Activated naive CD8-positive, alpha-beta T cell treated with anti-CD3 and anti-CD28 coated beads, Interleukin-2, amount 10 ng/mL, durations not matched to agents 7 days and 5 days (primary cell): Measurements from ENCODE around the gene ACP4. TPM values are rescaled to one million over a fixed set of nuclear protein-coding genes. Genes with fewer than 3 reads are reported as not detected.
"Not testable (repeated sequence)": the region's sequence is repeated elsewhere in the genome, so short reads cannot be mapped to it uniquely, and the experiment has no call there.

Source experiments
- ATAC-seq: fragments of 150-1000 bp; cut with Tn5 transposase; one replicate; pipeline ENCODE4 v1.10.0; 2021; ENCODE audit warnings: low read depth, moderate library complexity
- POLR2A ChIA-PET: fragments of 350-600 bp; sonication (Branson Sonifier 250); formaldehyde crosslinking; loops from one replicate; lab custom pipeline; 2021; ENCODE audit warnings: antibody characterized with exemption; lab: Charles Lee
- DNase-seq: peaks from one replicate; pipeline ENCODE4 v3.0.0; 2021
- H3K27ac Mint-ChIP-seq: one replicate; pipeline ENCODE4 v1.8.0; 2022; ENCODE audit warnings: mild to moderate bottlenecking, mixed read lengths
- H3K27me3 Mint-ChIP-seq: one replicate; pipeline ENCODE4 v1.8.0; 2022; ENCODE audit warnings: mild to moderate bottlenecking, moderate library complexity, mixed read lengths
- H3K36me3 Mint-ChIP-seq: one replicate; pipeline ENCODE4 v1.8.0; 2021; ENCODE audit warnings: mild to moderate bottlenecking, mixed read lengths
- H3K4me1 Mint-ChIP-seq: one replicate; pipeline ENCODE4 v1.8.0; 2021; ENCODE audit warnings: mixed read lengths
- H3K4me3 Mint-ChIP-seq: one replicate; pipeline ENCODE4 v1.8.0; 2022; ENCODE audit warnings: mild to moderate bottlenecking, moderate library complexity, mixed read lengths
- H3K9me3 Mint-ChIP-seq: one replicate; pipeline ENCODE4 v1.8.0; 2021; ENCODE audit warnings: mixed read lengths
- total RNA-seq, 2 experiments: library from RNA; stranded (reverse); gene quantifications; one replicate each; pipeline ENCODE4 v1.2.3, GENCODE V29; 2021

Gene ACP4
- total RNA-seq, 2 experiments from 2014 or later: not detected

DNA sequence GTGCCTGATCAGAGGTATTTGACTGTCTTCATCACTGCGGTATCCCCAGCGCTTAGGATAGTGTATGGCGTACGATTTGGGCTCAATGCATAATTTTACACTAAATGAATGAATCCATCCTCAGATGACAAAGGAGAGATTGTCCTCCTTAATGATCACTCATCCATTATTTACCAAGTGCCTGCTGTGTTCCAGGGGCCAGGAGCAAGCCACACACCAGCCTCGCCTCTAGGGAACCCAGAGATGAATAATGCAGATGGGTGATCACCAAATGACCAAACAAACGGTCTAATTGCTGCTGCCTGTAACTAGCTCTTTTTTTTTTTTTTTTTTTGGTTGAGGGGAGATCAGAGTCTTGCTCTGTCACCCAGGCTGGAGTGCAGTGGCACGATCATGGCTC is 25.8 kb upstream of the ACP4 start:
- DNase-seq: no peak
- H3K27ac Mint-ChIP-seq: no peak overlapping the region
- H3K4me1 Mint-ChIP-seq: no peaks in the 10 kb centered on the region
- H3K4me3 Mint-ChIP-seq: no peak overlapping the region
- peaks cover 3% of the 10 kb centered on the region for H3K9me3 Mint-ChIP-seq
- POLR2A ChIA-PET: interaction anchor here (0.7 kb wide), 1 partner anchor 1179 kb away, joined by 3 read pairs; no protein-coding TSS in a partner anchor
- H3K36me3 Mint-ChIP-seq: no peaks in the 10 kb centered on the region
- ATAC-seq: no peak
- peaks cover 11% of the 10 kb centered on the region for H3K27me3 Mint-ChIP-seq

GRCh38 chr19:50766746-50767145 is 23.5 kb upstream of the ACP4 start:
- H3K27me3 Mint-ChIP-seq: peaks cover 16% of the 10 kb centered on the region
- H3K9me3 Mint-ChIP-seq, DNase-seq, H3K27ac Mint-ChIP-seq, H3K36me3 Mint-ChIP-seq, H3K4me1 Mint-ChIP-seq, POLR2A ChIA-PET, H3K4me3 Mint-ChIP-seq, ATAC-seq: not testable (repeated sequence)

- POLR2A ChIA-PET, H3K4me1 Mint-ChIP-seq, ATAC-seq, H3K36me3 Mint-ChIP-seq, H3K4me3 Mint-ChIP-seq, DNase-seq, H3K27ac Mint-ChIP-seq, H3K9me3 Mint-ChIP-seq: not testable (repeated sequence)
- peaks cover 16% of the 10 kb centered on the region for H3K27me3 Mint-ChIP-seq
Measured at GRCh38 chr19:50767263-50767662, 23.0 kb upstream of the ACP4 start.

- POLR2A ChIA-PET: no interaction called here
- Mint-ChIP-seq H3K27ac (no peak overlapping the region), H3K4me3 (no peak overlapping the region), H3K9me3 (no peaks in the 10 kb centered on the region), H3K27me3 (peaks cover 16% of the 10 kb centered on the region), H3K4me1 (no peaks in the 10 kb centered on the region), H3K36me3 (no peaks in the 10 kb centered on the region)
- DNase-seq (no peak), ATAC-seq (no peak)
Measured at GRCh38 chr19:50768277-50768676, 21.9 kb upstream of the ACP4 start.

GRCh38 chr19:50770164-50770563 is 20.1 kb upstream of the ACP4 start, which contains the start of gene GPR32:
Gene GPR32, plus strand, starts transcription at chr19:50770464. Its CDS starts 137 bp downstream, at chr19:50770601.
- H3K36me3 Mint-ChIP-seq, H3K9me3 Mint-ChIP-seq, H3K4me1 Mint-ChIP-seq, ATAC-seq, POLR2A ChIA-PET, H3K4me3 Mint-ChIP-seq, DNase-seq, H3K27ac Mint-ChIP-seq: not testable (repeated sequence)
- H3K27me3 Mint-ChIP-seq: peaks cover 19% of the 10 kb centered on the region

DNA sequence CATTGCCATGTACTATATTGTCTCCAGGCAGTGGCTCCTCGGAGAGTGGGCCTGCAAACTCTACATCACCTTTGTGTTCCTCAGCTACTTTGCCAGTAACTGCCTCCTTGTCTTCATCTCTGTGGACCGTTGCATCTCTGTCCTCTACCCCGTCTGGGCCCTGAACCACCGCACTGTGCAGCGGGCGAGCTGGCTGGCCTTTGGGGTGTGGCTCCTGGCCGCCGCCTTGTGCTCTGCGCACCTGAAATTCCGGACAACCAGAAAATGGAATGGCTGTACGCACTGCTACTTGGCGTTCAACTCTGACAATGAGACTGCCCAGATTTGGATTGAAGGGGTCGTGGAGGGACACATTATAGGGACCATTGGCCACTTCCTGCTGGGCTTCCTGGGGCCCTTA is 19.3 kb upstream of the ACP4 start:
- H3K4me1 Mint-ChIP-seq: no peaks in the 10 kb centered on the region
- ATAC-seq: no peak
- no peak for DNase-seq
- POLR2A ChIA-PET: no interaction called here
- peaks cover 25% of the 10 kb centered on the region for H3K27me3 Mint-ChIP-seq
- no peaks in the 10 kb centered on the region for H3K9me3 Mint-ChIP-seq
- H3K4me3 Mint-ChIP-seq: no peak overlapping the region
- H3K27ac Mint-ChIP-seq: no peak overlapping the region
- no peaks in the 10 kb centered on the region for H3K36me3 Mint-ChIP-seq

DNA sequence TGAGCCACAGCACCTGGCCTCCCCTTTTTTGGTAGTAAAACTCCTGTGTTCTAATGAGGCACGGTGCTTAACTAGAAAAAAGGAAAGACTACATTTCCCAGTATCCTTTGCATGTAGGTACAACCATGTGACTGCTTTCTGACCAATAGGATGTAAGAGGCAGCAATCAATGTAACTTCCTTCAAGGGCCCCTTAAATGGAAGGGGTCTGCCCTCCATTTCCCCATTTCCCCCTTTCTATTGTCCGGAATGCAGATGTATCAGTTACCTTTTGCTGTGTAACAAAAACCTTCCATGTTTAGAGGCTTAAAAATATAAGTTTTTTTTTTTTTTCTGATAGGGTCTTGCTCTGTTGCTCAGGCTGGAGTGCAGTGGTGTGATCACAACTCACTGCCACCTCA is 17.7 kb upstream of the ACP4 start:
- Mint-ChIP-seq H3K27ac (no peak overlapping the region), H3K9me3 (no peaks in the 10 kb centered on the region), H3K27me3 (peaks cover 33% of the 10 kb centered on the region), H3K36me3 (no peaks in the 10 kb centered on the region), H3K4me3 (no peak overlapping the region), H3K4me1 (no peaks in the 10 kb centered on the region)
- ATAC-seq: no peak
- DNase-seq: no peak
- POLR2A ChIA-PET: no interaction called here

DNA sequence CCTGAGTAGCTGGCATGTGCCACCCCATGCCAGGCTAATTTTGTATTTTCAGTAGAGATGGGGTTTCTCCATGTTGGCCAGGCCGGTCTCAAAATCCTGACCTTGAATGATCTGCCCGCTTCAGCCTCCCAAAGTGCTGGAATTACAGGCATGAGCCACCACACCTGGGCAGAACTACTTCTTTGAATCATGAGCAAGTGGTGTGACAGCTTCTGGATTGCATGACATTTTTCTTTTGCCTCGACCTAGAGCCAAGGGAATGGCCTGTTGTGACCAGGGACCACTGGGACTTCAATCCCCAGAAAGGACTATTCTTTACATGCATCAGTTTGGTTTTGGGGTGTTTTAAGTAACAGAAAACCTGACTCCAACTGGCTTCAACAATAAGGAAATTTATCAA is 17.3 kb upstream of the ACP4 start:
- H3K9me3 Mint-ChIP-seq, H3K4me3 Mint-ChIP-seq, ATAC-seq, POLR2A ChIA-PET, H3K27ac Mint-ChIP-seq, H3K4me1 Mint-ChIP-seq, DNase-seq, H3K36me3 Mint-ChIP-seq: not testable (repeated sequence)
- peaks cover 36% of the 10 kb centered on the region for H3K27me3 Mint-ChIP-seq

- H3K4me1 Mint-ChIP-seq, H3K27ac Mint-ChIP-seq, DNase-seq, H3K4me3 Mint-ChIP-seq, H3K9me3 Mint-ChIP-seq, POLR2A ChIA-PET, ATAC-seq, H3K36me3 Mint-ChIP-seq: not testable (repeated sequence)
- peaks cover 36% of the 10 kb centered on the region for H3K27me3 Mint-ChIP-seq
Measured at GRCh38 chr19:50773454-50773853, 16.8 kb upstream of the ACP4 start.

DNA sequence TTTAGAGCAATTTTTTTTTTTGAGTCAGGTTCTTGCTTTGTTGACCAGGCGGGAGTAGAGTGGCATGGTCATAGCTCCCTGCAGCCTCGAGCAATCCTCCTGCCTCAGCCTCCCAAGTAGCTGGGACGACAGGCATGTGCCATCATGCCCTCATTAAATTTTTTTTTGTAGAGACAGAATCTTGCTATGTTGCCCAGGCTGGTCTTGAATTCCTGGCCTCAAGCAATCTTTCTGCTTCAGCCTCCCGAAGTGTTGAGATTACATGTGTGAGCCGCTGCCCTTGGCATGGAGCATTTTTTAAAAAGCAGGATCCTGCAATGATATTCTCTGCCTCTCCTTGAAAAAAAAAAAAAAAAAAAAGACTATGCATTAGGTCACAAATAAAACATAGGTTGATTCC is 14.1 kb upstream of the ACP4 start:
- ATAC-seq: no peak
- Mint-ChIP-seq H3K9me3 (no peaks in the 10 kb centered on the region), H3K4me1 (peaks cover 4% of the 10 kb centered on the region), H3K27ac (no peak overlapping the region), H3K4me3 (no peak overlapping the region), H3K27me3 (peaks cover 55% of the 10 kb centered on the region), H3K36me3 (no peaks in the 10 kb centered on the region)
- no peak for DNase-seq
- POLR2A ChIA-PET: no interaction called here

DNA sequence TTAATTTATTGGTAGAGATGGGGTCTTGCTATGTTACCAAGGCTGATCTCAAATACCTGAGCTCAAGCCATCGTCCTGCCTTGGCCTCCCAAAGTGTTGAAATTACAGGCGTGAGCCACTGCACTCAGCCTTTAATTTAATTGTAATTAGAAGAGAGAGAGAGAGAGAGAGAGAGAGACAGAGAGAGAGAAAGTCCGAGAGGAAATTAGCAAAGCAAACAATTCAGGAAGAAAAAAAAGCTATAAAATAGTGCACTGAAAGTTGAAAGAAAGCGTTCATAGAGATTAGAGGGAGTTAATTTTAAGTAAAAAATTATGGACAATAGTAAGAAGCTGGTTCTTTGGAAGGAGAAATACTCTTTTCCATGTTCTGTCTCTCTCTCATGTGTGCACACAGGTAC is 13.0 kb upstream of the ACP4 start:
- Mint-ChIP-seq H3K9me3 (no peaks in the 10 kb centered on the region), H3K36me3 (no peaks in the 10 kb centered on the region), H3K27me3 (peaks cover 55% of the 10 kb centered on the region), H3K27ac (no peak overlapping the region), H3K4me1 (peaks cover 4% of the 10 kb centered on the region), H3K4me3 (no peak overlapping the region)
- no peak for ATAC-seq
- no peak for DNase-seq
- POLR2A ChIA-PET: interaction anchor here (1.0 kb wide), 1 partner anchor 52 kb away, joined by 4 read pairs; no protein-coding TSS in a partner anchor

- DNase-seq: no peak
- H3K4me1 Mint-ChIP-seq: peaks cover 4% of the 10 kb centered on the region
- no peaks in the 10 kb centered on the region for H3K36me3 Mint-ChIP-seq
- POLR2A ChIA-PET: interaction anchor here (1.0 kb wide), 1 partner anchor 53 kb away, joined by 4 read pairs; no protein-coding TSS in a partner anchor
- no peak overlapping the region for H3K4me3 Mint-ChIP-seq
- no peak for ATAC-seq
- H3K27me3 Mint-ChIP-seq: peaks cover 55% of the 10 kb centered on the region
- no peak overlapping the region for H3K27ac Mint-ChIP-seq
- H3K9me3 Mint-ChIP-seq: no peaks in the 10 kb centered on the region
Measured at GRCh38 chr19:50777830-50778303, 12.3 kb upstream of the ACP4 start.

GRCh38 chr19:50778906-50779430 is 11.2 kb upstream of the ACP4 start:
- DNase-seq: no peak
- Mint-ChIP-seq H3K36me3 (no peaks in the 10 kb centered on the region), H3K4me3 (no peak overlapping the region), H3K4me1 (peaks cover 4% of the 10 kb centered on the region), H3K9me3 (no peaks in the 10 kb centered on the region), H3K27ac (no peak overlapping the region), H3K27me3 (peaks cover 52% of the 10 kb centered on the region)
- no peak for ATAC-seq
- POLR2A ChIA-PET: no interaction called here
